ENCODE data around the gene KATNBL1.
"Not testable (repeated sequence)": the region's sequence is repeated elsewhere in the genome, so short reads cannot be mapped to it uniquely, and the experiment has no call there.

DNA sequence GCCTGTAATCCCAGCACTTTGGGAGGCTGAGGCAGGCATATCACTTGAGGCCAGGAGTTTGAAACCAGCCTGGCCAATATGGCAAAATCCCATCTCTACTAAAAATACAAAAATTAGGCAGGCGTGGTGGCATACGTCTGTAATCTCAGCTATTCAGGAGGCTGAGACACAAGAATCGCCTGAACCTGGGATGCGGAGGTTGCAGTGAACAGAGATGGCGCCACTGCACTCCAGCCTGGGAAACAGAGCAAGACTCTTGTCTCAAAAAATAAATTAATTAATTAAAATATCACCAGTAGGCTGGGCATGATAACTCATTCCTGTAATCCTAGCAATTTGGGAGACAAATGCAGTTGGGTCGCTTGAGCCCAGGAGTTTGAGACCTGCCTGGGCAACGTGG, 16.6 kb downstream of the KATNBL1 start:
- TF ChIP-seq, protein P1, sequence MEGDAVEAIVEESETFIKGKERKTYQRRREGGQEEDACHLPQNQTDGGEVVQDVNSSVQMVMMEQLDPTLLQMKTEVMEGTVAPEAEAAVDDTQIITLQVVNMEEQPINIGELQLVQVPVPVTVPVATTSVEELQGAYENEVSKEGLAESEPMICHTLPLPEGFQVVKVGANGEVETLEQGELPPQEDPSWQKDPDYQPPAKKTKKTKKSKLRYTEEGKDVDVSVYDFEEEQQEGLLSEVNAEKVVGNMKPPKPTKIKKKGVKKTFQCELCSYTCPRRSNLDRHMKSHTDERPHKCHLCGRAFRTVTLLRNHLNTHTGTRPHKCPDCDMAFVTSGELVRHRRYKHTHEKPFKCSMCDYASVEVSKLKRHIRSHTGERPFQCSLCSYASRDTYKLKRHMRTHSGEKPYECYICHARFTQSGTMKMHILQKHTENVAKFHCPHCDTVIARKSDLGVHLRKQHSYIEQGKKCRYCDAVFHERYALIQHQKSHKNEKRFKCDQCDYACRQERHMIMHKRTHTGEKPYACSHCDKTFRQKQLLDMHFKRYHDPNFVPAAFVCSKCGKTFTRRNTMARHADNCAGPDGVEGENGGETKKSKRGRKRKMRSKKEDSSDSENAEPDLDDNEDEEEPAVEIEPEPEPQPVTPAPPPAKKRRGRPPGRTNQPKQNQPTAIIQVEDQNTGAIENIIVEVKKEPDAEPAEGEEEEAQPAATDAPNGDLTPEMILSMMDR (IDR thresholded peaks at IDR 0.05; ENCODE audit: insufficient read depth, low read depth, low read length): not testable (repeated sequence)
- not testable (repeated sequence) for TF ChIP-seq EZH2 (IDR thresholded peaks at IDR 0.05; ENCODE audit: insufficient read depth, low read length)

Measured in astrocyte (in vitro differentiated cells and primary cell).